Stimulated activated CD8-positive, alpha-beta memory T cell treated with anti-CD3 and anti-CD28 coated beads, Interleukin-12 subunit alpha, Interleukin-12 subunit beta, amount 100 ng/mL, for 24 hours (primary cell): ENCODE measurements around the gene ATG7.

Source experiments
- DNase-seq: peaks from one replicate; pipeline ENCODE4 v3.0.0-alpha.2; 2020; ENCODE audit errors: extremely low read depth

The ATG7 gene

DNA sequence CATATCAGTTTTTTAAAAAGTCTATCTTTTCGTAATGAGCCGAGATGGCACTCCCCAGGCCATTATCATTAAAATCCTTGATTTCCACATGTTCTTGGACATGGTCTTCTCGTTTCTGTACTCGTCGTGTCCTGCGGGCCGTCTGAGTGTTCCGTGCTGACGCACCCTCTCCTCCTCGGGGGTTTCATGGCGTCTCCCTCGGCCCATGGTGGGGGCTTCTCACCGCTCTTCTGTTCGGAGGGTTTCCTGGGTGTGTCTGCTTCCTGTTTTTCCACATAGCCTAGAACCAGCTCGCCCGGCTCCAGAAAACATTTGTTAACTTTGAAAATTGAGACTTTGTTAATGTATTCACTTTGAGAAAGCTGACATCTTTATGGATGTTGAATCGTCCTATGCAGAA, 278.8 kb downstream of the ATG7 start:
- no peak for DNase-seq

DNA sequence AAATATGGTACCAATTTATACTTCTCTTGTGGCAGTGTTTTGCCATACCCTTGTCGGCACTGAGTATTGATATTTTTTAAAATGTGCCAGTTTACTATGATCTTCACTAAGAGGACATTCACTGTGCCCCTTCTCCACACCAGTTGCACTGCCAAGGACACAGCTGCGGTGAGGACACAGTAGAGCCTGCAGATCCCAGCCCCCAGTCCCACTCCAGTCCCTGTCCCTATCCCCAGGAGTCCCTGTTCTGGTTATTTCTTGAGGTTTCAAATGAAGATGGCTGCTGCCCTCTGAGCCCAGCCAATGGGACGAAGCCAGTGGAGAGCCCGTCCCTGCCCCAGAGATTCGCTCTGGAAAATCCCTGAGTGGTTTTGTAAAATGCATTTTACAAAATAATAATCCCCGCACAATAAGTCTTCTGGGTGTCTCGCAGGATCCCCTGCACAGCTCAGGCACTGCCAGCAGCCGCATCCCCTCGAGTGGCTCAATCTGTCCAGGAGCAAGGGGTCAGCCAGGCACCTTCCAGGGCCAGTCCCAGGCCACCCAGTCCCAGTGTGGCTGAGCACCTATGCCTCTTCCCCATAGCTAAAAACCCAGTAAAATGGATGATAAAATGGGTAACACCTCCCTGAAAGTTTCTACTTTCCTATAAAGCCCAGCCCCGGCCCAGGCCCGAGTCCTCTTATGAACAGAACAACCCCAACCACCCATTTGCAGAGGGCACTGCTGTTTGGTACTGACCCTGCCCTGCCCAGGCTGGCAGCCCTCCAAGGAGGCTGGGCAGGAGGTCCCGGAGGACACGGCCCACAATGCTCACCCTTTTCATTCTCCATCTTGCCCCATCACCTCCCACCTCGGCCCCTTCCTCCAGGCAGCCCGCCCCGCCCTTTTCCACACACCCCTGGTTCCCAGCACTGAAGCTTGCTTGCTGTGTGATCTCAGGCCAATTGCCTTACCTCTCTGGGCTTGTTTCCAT, 280.4 kb downstream of the ATG7 start:
- DNase-seq: no peak

DNA sequence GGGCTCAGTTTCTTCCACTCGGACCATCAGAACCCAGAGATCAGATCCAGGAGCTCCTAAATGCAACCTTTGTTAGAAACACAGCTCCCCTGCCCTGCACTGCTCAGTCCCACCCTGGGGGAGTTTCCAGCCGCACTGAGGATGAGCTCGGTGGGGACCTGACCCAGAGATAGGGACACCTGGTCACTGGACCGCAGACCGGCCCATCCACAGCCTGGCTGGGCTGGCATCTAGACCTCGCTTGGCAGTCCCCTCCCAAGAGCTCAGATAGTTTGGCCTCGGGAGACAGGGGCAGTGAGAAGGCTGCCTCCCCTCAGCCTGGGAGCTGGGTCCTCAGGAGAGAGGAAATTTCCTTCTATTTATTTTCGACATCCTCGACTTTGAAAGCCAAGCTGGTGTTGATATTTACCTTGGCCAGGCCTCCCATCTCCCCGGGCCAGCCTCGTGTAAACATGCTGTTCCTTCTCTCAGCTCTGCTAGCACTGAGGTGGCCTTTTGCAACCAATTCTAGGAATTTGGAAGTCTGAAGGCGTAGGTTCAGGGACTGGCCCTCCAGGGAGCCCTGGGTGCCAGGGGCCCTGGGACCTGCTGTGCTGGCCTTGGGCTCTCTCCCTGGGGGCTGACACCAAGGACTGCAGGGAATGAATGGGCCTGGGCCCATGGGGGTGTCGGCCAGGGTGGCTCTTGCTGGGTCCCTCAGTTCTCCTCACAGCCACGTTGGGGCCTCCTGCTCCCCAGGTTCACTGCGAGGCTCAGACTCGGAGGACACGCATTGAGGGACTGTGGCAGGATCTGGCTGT, 281.4 kb downstream of the ATG7 start:
- DNase-seq: no peak

DNA sequence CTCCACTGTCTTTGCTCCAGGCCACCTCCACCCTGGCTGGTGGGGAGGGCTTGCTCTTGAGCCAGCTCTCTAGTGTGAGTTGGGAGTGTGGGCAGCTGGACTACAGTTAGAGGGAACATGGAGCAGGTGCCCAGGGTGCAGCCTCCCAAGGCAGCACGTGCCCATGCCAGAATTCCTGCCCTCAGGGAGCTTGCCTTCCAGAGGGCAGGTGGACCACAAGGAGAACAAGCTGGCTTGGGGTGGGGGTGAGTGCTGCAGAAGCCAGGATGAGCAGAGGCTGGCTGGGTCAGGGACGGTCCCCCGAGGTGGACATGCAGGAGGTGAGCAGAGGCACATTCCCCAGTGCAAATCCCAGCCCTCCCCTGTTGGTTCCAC, 282.0 kb downstream of the ATG7 start:
- no peak for DNase-seq

DNA sequence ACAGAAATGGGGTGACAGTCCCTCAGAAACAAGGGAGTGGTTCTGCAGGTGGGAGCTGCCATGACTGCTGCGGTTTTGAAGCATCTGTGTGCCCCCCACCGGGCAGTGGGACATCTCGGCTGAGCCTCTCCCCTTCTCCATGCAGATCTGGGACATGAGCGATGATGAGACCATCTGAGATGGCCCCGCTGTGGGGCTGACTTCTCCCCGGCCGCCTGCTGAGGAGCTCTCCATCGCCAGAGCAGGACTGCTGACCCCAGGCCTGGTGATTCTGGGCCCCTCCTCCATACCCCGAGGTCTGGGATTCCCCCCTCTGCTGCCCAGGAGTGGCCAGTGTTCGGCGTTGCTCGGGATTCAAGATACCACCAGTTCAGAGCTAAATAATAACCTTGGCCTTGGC, 282.5 kb downstream of the ATG7 start:
- no peak for DNase-seq

DNA sequence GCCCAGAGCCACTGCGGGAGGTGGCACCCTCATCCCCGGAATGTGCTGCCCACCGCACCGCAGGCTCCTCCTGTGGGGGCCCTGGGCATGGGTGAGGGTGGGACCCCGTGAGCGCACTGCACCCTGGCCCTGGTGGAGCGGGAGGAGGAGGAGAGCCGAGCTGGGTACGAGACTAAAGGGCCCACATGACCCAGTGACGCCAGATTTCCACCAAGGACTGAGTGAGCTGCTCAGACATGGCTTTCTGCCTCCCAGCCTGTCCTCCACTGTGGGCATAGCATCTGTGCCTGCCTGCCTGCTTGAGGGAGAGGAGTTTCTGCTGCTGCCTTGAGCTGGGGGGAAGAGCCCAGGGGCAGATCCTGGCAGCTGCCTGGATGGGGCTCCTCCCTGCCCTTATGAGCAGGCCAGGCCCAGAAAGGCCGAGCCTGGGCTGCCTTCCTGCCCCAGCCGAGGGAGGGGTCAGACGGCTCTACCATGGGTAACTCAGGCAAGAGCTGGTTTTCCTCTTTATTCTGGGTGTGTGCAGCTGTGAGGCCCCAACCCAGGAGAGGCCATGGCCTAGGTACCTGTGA, 283.1 kb downstream of the ATG7 start:
- no peak for DNase-seq

DNA sequence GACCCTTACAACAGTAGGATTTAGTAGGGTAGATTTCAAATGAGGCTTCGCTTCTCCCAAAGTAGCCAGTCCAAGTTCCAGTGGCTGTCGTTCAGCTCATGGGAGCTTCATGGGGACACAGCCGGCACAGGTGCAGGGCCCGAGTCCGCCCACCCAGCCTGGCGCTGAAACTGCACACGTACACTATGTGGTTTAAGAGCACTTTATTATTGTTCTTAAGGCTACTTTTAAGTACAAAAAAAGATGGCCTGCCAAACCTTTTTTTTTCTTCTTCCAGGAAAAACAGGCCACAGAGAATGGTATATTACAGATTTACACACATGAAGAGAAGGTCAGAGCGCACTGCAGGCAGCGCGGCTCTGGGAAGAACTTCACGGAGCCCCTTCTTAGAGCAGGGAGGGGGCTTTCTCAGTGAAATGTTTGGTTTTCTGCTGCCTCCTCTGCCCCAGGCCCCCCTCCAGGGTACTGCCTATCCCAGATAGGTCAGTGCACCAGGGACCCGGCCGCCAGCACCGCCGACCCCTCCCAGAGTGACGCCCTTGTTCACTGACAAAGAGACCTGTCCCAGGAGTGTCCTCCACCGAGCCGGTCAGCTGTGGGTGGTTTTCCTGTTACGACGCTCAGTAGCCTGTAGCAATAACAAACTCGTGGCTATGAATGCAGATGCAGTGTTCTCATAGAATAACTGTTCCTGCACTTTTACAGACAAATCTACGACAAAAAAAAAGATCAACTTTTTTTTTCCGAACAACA, 283.9 kb downstream of the ATG7 start:
- DNase-seq: no peak

DNA sequence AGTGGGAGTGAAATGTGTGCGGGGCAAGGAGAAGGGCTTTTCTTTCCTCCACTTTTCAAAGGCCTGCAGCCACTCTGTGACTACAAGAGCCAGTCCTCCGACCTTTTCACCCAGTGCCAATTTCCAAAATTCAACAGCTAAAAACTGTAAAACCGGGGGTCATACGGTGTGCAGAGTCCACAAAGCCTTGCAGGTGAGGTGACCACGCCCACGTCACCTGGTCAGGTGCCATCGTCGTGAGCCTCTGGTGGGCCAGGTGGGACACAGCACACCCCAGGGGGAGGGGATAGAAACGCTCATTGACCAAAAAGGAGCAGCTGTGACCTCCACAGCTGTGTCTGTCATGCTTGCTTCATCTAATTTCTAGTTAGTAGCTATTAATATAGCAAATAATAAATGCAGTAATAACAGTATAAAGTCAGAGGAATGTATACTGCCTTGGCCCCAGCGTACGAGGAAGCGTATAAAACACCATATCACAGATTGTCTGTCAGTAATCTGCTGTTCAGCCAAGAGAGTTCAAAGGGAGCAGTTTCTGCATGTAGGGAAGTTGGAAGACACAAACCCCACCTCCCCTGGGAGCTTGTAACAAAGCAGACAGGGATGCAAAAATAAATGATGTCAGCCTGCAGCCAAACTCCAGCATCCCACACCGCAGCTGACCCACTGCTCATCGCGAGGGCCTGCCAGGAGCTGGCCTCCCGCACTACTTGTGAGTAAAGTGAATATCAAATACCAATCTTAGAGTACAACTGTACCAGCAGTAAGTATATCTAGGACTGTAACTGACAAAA, 284.9 kb downstream of the ATG7 start:
- no peak for DNase-seq

DNA sequence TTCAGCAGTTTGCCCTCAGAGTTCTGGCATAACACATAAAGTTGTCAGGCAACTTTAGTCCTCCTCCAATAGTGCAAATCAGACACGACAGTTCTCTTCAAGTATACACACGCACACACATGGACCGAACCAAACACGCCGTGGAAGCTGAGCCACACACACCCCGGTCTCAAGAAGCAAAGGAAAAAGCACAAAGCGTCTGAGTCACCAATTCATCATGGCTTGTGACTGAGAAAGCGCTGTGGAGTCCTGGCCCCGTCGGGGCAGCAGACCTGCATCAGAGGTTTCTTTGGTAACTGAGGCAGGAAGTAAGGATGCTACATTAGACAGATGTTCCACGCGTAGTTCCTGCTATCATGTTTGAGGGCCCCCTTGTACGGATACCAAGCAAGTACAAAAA, 285.8 kb downstream of the ATG7 start:
- no peak for DNase-seq

DNA sequence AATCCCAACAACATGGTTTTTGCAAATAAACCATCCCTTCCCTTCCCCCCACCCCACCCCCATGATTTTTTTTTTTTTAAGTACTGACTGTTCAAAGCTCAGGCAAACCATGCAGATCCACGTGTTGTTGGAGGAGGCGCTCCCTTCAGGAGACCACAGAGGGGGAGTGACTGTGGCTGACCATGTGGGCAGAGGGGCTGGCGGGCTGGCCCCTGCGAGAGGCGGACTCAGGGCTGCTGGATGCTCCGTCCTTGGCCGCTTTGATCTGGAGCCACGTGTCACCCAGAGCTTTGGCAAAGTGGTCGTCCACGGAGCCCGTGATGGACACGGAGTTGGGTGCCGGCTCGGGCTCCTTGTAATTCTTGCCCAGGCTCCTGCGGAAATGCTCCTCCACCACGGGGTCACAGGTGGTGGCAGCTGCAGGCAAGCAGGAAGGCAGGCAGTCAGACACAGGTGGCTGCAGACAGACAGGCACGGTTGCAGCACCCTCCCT, 286.3 kb downstream of the ATG7 start:
- DNase-seq: no peak

DNA sequence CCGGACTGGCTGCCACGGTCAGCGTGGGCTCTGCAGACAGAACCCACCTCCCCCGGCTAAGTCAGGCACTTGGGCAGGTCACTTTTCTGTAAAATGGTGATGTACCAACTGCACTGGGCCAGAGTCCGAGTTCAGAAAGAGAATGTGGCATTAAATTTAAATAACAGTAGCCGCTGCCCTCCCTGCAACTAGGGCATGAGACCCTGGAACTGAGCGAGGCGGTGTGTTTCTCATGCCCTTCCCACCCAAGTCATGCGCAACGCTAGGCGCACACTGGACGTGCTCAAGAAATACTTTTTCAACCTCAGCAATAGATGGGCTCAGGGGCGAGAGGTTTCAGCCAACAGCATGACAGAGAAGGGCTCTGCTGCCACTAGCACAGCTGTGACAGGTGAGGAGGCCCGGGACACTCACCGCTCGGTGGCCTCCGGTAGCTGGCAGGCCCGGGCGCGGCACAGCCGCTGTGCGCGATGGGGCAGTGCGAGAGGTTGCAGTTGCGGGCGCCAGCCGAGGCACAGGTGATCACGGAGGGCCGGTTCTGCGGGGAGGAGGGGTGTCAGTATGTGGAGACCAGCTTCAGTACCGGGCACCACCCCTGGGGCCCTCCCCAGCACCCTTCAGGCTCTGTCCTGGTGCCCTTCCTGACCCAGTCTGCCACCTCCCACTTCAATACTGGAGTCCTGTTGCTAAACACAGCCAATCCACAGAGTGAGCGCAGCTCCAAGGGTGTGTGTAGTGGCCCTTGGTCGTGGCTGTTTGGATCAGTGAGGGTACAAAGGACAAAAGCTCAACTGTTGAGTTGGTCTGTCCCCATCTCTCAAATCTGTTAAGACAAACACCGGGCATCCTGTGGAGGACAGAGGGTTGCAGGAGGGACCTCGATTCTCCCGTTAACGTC, 287.0 kb downstream of the ATG7 start:
- no peak for DNase-seq

DNA sequence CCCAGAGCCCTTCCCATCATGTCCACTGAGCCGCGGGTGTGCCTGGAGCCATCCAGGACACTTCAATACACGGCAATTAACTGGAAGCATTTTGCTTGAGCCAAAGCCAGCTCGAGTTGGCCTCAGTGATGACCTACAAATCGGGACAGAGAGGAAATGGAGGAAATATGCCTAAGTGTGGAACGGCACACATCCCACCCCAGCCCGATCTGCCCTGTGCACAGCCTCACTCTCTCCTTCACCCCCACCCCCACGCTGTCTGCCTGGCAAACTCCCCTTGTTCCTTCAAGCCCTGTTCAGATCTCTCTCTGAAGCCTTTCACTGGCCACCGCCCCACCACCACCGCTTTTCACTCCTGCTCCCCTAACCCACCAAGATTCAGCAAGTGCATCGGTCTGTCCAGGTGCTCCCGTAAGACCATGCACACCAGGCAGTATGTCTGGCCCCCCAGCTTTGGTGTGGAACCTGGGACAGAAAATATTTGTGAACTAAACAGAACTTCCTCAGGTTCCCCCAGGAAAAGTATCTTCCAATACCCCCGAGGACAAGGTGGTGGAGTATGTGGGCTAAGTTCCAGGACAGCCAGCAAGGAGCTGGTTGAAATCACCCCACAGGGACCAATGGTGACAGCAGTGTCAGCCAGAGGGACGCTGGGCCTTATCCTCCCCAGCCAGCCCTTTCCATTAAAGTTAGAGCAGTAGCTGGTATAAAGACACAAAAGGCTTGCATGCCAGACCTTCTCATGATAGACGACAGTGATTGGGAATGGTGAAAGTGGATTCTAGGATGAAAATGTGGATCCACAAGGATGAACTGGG, 287.8 kb downstream of the ATG7 start:
- no peak for DNase-seq

DNA sequence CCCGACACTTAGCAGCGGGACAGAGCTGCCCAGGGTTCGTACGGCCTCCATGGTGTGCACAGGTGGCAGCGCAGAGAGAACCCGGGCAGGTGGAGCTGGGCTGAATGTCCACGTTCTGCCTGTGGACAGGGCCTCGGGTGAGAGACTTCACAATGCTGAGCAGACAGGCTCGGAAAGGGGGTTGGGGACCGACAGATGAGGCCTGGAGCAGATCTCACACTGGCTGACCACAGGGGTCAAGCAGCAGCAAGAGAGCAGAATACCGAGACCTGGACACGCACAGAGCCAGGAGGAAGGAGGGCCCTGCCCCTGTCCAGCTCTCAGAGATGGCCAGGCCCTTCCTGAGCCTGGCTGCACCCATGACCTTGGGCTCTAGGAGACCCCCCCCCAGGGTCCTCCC, 288.5 kb downstream of the ATG7 start:
- DNase-seq: no peak

DNA sequence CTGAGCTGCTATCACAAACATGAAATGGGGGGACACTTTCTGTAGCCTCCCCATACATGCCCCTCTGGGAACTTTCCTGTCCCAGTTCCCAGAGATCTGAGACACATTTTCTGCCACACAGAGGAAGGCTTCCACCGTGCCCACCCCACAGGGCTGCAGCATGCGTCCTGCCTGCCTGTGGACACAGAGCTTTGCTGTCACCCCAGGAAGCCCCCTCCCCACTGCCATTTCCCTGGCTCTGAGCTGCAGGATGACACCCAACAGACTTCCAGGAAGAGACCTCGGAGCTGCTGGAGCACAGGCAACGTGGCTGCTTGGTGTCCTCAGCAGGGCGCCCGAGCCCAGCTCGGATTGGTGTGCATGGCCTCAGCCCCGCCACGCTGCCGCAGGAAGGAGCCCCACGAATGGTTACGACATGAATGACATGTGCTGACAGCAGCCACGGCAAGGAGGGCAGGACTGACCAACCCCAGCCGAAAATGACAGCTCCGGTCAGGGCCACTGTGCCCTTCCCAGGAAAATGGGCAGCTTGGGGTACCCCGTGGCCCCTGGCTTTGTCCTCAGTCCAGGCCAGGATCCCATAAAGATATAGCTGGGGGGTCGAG, 290.2 kb downstream of the ATG7 start:
- DNase-seq: no peak

DNA sequence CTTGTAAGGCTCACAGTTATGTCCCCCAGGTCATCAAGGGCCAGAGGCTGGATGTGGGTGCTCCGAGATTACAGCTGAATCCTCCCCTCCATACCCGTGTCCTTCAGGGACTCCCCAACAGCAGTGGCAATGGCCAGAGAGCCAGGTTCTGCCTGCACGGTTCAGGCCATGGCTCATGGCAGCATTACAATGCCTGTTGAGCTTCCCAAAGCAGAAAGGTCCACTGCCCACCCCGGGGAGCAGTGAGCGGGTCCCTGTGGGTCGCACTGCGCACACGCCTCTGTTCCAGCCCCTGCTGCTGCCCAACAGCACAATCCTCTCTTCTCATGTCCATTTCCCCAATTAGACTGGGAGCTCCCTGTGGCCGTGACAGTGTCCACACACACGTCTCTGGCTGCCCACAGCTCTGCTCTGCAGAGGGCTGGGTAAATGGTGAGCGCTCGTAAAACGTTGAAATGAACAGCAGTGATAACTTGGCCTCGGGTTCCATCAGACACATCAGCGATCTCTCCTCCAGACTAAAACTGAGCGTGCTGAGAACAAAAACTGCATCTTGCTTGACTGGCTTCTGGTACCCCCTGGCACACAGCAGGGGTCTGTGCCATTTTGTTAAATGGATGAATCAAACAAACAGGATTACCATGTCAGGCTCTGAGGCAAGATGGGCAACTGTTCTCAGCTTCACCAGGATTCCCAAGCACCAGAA, 291.1 kb downstream of the ATG7 start:
- DNase-seq: no peak

DNA sequence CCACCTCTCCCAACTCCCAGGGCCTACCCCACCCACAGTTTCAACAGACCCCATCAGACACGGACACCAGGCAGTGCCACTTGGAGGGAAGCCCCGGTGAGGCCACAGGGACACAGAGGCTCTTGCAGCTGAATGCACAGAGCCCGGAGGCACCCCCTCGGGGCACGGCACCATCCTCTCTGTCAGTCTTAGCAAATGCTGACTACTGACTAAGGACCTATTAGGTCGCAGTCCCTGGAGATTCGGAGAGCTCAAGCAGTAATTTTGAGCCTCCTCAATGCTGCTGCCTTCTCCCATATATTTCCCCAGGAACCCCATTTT, 291.6 kb downstream of the ATG7 start:
- DNase-seq: no peak

DNA sequence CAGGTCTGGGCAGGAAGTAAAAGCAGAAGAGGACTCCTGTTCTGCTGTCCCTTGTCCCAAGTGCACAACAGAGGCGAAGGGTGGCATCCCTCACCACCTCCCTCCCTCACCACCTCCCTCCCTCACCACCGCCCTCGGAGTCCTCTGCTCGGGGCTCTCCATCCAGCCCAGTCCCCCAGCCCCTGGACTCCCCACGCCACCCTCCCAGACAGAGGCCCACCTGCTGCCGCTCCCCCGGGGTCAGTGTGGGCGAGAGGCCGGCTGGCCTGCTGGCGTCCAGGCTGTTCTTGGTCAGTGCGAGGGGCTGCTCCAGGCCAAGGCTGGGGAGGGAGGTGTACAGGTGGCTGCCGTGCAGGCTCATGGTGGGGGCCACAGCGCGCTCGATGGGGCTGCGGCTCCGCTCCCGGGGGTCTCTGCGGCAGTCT, 292.4 kb downstream of the ATG7 start:
- DNase-seq: no peak

DNA sequence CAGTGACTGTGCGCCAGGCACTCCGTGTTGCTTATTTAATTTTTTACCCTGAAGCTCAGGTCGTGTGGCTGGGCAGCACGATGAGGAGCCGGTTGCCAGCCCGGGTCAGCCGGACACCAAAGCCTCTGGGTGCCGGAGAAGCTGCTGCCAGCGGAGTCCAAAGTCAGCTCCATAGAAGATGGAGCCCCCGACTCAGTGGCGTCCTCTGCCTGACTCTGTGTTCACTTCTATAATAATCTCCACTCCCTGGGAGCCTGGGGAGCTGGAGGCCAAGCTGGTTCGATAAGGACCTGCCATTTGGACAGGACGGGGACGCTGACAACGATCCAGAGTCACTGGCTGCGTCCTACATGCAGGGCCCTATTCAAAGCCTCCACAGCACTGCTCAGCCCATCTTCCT, 292.9 kb downstream of the ATG7 start:
- DNase-seq: no peak
